GM12872 (cell line): ENCODE measurements around the gene ZFAND2B.

Experiments used
- CTCF ChIP-seq: IDR thresholded peaks from 3 replicates; pipeline ENCODE4 v1.5.1; 2011; ENCODE audit warnings: low read depth, mild to moderate bottlenecking, low read length, moderate library complexity; ENCODE audit not compliant: insufficient read depth

Gene ZFAND2B

GRCh38 chr2:219205165-219205538 is 1.4 kb upstream of the ZFAND2B start:
- no peak for TF ChIP-seq CTCF

- no peak for TF ChIP-seq CTCF
These were observed 628 bp upstream of the ZFAND2B start for GRCh38 chr2:219205981-219206327.

- TF ChIP-seq CTCF: no peak
These were observed 727 bp downstream of the ZFAND2B start for GRCh38 chr2:219207134-219207883.

GRCh38 chr2:219207884-219208740 is 1.5 kb downstream of the ZFAND2B start:
- no peak for TF ChIP-seq CTCF

- no peak for TF ChIP-seq CTCF
These were observed 2.9 kb downstream of the ZFAND2B start for GRCh38 chr2:219209236-219210195.

- no peak for TF ChIP-seq CTCF
These were observed 3.8 kb downstream of the ZFAND2B start for GRCh38 chr2:219210196-219210885.
